Effector CD8-positive, alpha-beta T cell (primary cell): ENCODE measurements around the gene TTC8.
"Not testable (repeated sequence)": the region's sequence is repeated elsewhere in the genome, so short reads cannot be mapped to it uniquely, and the experiment has no call there.

Source experiments
- DNase-seq: peaks from one replicate; lab custom pipeline; 2025; lab: John Stamatoyannopoulos, UW
- total RNA-seq, 4 experiments: gene quantifications; one replicate each; lab custom pipeline; 2026; lab: John Stamatoyannopoulos, UW

Gene TTC8
- total RNA-seq: 1.1 to 3.1 (median 1.9) reads per million in 4 experiments

DNA sequence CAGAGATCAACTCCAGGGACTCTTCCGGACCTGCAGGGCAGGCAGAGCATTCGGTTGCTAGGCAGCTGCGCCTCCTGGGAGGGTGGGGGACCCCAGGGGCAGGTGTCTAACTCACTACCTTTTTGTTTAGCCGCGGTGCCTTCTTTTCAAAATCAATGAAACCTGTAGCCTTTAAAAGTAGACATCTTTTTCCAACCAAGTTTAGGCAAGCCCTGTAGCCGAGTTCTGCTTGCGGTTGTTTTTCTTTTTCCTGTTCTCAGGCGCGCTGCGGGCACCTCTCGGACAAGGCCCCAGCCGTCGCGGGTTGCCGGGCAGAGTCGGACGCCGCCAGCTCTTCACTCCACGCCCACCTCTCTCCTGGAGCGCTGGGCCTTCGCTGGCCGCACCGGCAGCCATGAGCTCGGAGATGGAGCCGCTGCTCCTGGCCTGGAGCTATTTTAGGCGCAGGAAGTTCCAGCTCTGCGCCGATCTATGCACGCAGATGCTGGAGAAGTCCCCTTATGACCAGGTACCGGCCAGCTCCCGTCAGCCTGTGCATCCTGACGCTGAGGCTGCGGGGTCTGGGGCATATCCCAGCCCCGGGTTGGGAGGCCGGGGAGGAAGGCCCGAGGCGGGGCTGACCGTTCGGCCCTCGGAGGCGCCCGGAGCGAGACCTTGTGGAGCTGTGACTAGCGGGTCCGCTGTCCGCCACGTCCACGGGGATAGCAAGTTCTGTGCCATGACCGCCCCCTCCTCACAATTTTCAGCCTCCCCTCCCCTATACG lies at the start of gene TTC8:
Gene TTC8, plus strand, starts transcription at position 338 of the 764 bp plus-strand sequence. Its CDS starts 57 bp downstream, at position 395.
- DNase-seq: peak; percentile 73

DNA sequence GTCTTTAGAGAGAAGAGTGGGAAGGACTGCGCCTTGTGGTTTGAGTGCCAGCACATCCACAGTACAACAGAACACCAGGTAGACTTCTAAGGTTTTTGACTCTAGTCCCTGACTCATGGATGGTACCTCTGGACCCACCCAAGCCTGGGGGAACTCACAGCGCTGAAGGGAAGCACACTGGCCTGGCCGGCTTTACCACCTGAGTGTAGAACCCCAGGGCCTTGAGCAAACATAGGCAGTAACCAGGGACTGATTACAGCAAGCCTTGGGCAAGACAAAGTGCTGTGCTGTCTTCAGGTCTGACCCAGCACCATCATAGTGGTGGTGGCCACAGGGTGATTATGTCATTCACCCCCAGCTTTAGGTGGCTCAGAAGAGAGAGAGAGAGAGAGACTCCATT lies 48.9 kb upstream of the TTC8 start:
- DNase-seq: no peak

DNA sequence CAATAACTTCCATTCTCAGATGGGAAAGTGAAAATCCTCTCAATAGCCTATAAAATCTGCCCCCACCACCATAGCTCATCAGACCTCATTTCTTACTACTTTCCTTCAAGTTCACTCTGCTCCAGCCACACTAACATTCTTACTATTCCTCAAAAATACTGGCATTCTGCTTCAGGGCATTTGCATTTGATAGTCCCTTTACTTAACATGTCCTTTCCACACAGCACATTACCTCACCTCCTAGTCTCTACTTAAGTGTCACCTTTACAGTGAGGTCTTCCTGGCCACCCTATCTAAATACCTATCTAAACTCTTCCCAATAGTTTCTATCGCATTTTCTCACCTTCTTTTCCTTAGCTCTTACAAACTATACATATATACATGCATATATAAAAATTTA lies 38.5 kb upstream of the TTC8 start:
- no peak for DNase-seq

DNA sequence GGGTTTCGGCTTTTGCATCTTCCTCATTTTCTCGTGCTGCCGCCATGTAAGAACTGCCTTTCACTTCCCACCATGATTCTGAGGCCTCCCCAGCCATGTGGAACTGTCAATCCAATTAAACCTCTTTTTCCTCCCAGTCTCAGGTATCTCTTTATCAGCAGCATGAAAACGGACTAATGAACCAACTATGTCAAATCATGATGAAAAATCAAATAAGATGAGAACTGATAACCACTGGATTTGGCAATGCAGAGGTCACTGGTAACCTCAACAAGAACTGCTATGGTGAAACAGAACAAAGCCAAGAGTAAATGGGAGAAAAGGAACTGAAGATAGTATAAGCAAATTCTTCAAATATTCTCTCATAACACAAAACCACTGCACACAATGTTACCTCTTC lies 37.7 kb upstream of the TTC8 start:
- no peak for DNase-seq

DNA sequence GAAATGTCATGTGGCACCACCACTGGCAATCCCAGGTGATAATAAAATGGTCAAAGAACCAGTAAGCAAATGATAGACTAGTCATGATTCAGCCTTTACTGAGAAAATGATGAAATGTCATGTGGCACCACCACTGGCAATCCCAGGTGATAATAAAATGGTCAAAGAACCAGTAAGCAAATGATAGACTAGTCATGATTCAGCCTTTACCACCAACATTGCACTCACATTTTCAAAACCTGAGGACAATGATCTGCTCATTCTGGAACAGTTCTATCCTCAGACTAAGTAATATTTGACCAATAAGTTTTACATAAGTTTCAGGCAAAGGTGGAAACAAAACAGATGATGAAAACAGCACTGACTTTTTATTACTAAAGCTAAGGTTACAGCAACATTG lies 34.9 kb upstream of the TTC8 start:
- DNase-seq: not testable (repeated sequence)

DNA sequence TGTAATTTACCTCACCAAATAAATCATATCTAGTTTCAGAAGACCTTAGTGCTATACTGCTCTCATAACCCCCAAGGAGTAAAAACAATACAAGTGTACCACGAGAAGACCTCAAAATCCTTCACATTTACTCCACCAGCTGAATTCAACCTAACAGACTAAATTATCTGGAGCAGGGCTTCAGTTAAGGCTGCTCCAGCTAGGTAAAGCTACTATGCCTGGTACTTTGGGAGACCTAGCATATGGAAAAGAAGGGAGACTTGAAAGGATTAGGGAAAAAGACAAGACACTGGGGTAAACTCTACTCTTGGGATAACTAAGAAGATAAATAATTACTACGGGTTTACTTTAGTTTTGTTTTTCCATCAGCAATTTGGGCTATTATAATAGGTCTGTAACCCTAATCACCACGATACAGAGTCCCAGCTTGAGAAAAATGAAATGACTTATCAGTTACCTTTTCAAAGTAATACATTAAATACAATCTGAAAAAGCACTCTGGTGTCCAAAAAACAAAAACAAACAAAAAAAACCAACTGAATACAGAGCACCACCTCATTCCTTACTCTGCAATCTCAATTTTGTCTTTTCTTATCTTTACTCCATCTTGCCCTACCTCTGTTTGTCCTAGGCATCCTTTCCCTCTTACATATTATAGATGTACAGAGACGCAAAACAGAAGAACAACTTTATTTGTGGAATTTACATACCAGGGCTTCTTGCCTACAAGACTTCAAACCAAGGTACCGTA lies 33.8 kb upstream of the TTC8 start:
- no peak for DNase-seq

DNA sequence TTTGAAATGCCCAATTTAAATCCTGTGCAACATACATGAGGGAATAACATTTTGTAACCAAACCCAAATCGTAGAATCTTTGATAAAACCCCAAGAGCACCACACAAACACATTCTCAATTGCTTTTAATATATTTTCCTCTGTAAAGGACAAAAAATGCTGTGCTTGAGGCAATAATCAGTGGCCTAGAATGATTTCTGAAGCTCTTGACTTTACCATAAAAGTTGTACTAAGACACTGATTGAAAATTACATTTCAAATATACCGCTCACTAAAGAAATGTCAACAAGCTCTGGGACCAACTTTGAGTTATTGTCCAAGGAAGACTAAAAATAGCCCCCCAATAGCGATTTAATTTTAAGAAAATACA lies 33.2 kb upstream of the TTC8 start:
- no peak for DNase-seq

DNA sequence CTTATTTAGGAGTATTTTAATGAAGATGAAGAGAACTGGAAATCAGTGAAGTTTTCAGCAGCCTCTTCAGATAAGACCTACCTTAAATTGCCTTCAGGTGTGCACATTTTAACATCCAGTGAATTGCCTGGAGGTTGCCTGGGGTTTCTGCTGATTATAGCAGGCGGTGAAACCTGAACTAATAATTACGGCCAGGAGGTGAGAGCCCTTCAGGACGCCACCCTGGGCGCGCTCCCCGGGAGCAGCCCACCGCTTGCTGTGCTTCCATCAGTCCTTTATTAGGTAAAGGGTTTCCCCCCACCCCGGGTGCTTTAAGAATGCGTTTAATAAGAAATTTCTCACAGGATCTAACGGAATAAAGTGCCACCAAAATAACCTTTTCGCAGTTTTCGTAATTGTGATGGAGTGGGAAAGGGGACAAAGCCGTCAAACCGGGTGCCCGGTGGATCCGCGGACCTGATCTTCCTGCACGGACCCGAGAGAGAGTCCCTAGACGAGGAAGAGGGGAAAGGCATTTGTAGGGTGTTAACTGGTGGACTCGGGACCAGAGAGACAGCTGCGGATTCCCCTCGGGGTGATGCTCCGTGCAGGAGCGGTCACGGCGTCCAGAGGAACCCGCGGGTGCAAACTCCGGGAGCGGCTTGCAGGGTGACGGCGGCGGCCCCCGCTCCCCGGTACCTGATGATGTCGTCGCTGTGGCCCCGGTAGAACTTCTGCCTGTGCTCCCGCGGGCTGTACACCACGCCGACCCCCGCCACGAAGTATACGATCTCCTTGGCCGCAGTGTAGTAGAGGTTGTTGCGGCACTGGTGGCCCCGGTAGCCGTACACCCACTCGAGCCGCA lies 32.6 kb upstream of the TTC8 start:
- no peak for DNase-seq

DNA sequence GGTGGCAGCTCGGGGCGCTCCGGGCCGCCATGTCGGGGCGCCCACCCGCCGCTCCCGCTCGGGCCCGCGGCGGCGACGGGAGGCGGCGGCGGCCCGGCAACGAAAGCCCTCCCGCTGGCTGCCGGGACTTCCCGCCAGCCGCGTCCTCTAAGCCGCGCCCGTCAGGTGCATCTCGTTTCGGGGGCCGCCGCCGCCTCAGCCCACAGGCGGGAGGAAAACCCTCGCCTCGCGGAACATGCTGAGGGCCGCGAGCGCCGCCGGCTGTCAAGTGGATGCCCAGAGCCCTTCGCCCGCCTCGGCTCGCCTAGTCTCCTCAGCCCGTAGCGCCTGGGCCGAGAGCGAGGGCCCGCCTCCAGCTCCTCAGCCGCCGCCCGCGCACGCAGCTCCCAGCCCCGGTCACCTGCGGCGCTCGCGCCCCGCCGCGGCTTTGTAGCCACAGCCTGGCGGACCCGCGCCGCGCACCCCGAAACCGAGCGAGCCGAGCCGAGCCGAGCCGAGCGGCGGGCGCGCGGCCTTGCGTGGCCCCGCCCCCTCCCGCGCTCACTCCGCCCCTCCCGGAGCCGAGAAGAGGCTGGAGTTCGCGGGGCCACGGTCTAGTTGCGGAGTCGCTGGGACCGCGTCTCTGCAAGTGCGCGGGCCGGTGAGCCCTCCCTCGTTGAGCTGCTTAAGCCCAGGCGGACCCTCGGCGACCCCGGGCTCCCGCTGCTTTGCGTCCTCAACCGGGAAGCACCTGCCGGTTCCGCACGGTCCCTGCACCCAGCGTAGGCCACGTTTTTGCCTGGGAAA lies 31.8 kb upstream of the TTC8 start, which contains the start of gene EML5:
Gene EML5, minus strand, starts transcription at position 481 of the 786 bp plus-strand sequence. Its CDS starts 450 bp downstream, at position 31.
- peak; percentile 72 for DNase-seq

DNA sequence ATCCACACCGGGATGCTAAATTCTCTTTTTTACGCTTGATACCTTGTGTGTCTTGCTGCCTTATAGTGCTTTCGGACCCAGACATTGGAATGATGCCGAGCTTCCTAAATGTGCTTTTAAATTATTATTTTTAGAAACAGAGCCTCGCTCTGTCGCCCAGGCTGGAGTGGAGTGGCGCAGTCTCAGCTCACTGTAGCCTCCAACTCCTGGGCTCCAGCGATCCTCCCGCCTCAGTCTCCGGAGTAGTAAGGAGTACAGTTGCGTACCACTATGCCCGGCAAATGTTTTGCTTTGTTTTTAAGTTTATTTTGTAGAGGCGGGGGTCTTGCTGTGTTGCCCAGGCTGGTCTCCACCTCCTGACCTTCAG lies 31.2 kb upstream of the TTC8 start:
- DNase-seq: no peak

DNA sequence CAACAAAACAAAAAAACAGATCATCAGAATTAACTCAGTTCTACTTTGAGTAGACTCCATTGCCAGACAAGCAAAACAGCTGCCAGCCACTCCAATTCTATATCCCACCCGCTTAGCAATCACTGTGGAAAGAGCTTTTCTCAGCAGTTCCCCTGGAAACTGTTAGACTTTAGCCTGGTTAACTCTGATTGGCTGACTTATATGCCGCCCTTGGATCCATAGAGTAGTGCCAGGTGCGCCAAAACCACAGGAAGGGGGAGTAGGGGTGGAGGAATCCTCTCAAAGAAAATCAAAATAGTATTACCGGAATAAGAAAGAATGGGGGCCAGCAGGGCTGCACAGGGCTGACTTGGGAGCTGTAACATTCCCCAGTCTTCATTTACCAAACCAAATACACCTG lies 26.3 kb upstream of the TTC8 start:
- no peak for DNase-seq

DNA sequence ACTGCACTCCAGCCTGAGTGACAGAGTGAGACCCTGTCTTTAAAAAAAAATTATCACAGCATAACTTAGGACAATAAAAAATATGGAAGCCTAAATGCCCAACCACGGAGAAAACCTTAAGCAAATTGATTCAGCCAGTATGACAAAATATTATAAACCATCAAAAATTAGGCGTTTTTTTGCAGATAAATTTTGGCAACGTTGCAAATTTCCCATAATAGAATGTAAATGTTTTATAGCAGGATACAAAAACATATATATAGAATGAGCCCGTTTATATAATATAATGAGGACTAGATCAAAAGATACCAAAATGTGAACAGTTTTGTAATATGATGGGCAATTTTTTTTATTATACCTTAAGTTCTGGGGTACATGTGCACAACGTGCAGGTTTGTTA lies 24.9 kb upstream of the TTC8 start:
- DNase-seq: no peak

DNA sequence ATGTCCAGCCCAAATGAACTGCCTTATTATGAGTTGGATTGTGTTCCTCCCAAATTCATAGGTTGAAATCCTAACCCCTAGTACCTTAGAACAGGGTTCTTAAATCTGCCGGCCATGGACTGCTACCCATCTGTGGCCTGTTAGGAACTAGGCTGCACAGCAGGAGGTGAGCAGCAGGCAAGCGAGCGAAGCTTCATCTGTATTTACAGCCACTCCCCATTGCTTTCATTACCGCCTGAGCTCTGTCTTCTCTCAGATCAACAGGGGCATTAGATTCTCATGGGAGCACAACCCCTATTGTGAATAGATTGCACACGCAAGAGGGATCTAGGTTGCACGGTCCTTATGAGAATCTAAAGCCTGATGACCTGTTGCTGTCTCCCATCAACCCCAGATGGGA lies 21.9 kb upstream of the TTC8 start:
- no peak for DNase-seq

DNA sequence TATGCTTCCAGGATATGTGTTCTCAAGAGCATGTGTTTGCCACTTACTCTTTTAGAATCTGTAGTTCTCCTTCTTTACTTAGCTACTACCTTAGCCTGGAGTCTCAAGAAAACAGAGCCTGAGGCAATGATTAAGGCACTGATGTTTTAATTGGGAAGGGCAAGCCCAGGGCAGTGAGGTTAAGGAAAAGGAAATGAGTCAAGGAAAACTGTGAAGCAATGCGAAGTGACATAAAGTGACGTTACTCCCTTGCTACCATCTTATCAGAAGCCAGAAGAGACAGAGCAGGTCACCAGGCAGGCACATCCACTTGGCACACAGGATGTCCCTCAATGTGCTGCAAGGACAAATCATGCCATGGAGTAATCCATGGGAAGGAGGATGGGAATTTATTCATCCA lies 20.4 kb upstream of the TTC8 start:
- no peak for DNase-seq

DNA sequence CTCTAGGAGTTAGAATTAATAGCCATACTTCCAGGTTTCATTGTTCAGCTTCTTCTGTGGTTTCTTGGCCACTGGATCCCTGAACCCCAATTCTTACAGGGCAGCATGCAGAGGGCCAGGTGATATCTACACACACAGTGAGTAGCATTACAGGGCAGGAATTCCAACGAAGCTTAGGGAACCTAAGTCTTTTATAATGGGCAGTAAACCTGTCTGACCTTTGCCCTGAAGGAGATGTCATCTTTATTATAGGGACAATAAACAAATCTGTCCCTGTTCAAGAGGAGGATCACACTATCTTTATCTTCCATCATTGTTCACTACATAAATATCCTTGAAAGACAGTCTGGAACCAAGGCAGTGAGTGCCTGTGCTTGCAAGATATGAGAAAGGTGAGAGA lies 20.0 kb upstream of the TTC8 start:
- no peak for DNase-seq

DNA sequence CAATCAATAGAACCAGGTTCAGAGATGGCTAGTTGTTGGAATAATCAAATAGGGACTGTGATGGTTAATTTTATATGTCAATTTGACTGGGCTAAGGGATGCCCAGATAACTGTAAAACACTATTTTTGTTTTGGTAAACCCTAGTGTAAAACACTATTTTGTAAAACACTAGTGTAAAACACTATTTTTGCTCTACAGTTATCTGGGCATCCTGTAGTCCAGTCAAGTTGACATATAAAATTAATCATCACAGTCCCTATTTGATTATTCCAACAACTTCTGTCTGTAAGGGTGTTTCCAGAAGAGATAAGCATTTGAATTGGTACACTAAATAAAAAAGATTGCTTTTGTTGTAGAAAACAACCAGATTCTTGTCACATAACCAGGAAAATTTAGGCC lies 16.1 kb upstream of the TTC8 start:
- no peak for DNase-seq

DNA sequence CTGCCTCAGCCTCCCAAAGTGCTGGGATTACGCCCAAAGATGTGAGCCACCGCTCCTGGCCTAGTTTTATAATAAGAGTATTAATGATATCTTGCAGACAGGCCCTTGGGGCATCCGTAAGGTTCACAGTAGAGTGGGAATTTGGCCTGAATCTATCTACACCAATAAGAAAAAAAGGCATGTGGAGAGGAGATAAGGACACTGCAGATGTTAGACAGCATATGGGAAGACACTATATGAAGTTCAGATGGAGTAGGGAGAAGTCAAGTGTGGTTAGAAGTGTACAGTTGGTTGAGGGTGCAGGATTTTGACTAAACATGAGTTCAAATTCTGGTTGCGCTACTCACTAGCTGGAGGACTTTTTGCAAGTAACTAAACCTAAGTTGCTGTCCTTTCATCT lies 8.5 kb upstream of the TTC8 start:
- no peak for DNase-seq

DNA sequence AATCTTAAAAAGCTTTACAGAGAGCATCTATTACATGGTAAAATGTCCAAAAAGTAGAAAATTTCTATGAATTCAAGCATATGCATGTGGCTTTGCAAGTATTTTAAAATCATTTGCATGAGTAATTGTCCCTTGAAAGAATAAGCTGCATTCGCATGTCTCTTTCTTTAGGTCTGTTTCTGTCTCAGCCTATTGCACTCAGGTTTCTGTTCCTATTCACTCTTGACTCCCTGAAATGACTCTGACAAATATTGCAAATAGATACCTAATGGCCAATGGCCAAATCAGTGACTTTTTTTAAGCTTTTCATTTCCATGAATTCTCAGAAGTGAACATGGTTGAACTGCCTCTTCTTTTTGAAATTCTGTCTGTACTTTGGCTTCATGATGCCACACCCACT lies 6.4 kb upstream of the TTC8 start:
- DNase-seq: no peak

DNA sequence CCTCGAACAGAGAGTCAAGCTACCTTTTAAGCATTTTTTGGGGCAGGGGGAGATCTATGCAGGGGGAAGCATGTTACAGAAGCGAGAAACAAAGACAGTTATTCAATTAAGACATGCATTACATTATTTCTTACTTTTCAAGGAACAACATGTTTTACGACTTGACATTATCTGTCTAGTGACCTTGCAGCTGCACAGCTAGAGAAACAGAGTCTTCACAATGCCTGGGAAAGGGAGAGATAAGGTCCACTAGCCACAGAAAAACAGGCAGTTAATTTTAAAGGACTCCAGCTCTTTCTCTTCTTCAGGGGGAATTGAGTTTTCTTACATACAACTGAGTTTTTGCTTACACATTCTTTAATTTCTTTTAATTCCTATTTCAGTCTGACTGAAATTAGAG lies 4.8 kb upstream of the TTC8 start:
- DNase-seq: not testable (repeated sequence)

DNA sequence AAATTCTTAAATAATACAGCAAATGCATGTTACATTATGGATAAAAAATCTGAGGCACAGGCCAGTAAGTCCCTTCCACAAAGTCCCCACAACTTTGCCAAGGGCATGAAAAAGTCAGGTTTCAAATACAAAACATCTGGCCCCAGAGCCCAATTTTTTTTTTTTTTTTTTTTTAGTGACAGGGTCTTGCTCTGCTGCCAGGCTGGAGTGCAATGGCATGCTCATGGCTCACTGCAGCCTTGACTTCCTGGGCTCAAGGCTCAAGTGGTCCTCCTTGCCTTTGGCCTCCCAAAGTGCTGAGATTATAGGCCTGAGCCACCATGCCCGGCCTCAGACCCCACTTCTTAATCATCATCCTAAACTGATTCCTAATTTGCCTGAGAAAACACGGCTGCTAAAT lies 3.1 kb upstream of the TTC8 start:
- no peak for DNase-seq

DNA sequence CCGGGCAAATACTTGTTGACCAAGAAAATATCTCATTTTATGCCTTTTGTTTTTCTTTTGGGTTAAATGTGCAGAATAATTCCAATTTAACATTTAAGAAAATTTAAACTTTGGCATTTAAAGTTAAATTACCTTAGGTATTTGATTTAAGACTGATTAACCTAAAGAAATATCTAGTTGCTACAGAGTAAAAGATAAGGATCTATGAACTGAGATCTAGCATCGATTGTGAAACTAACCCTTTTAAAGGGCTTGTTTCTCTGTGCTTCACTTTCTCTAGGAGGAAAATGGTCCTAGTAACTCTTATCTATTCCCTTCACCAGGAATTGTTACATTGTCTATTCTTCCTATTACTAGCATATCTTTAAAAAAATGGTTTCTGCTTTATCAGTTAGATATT lies 2.6 kb upstream of the TTC8 start:
- DNase-seq: no peak

DNA sequence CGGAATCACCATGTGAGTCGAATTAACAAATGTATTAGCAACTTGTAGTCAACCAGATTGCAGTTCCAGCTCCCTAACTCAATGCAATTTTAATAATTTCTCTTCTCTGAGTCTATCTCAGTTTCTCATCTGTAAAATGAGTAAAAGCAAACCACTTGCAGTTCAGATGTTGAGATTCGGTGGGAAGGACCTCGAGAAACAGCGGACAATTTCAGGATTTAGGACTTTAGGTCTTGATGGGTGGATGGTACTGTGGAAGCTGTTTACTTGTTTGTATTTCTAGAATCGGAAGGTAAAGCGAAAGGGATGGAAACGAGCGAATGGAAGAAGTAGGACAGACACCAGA lies 510 bp upstream of the TTC8 start:
- DNase-seq: no peak
